PC-3 (cell line): Measurements from ENCODE around the gene RIPOR3. TPM values are rescaled to one million over a fixed set of nuclear protein-coding genes. Genes with fewer than 3 reads are reported as not detected.

Experiments
- ATAC-seq: fragments of 200-7000 bp; cut with Tn5 transposase; 2 replicates; pipeline ENCODE4 v1.9.1; 2020; ENCODE audit warnings: mild to moderate bottlenecking, moderate library complexity
- BruUV-seq: library from RNA; stranded (reverse); fragments of 400-500 nt; replicated peaks from 2 replicates; lab custom pipeline; 2021; lab: Mats Ljungman, UMichigan
- CTCF ChIA-PET: fragments of 300-600 bp; sonication (Branson Sonifier 250); formaldehyde crosslinking; loops from one replicate; lab custom pipeline; 2022; ENCODE audit warnings: antibody characterized with exemption; lab: Charles Lee
- POLR2A ChIA-PET: fragments of 300-600 bp; sonication (Branson Sonifier 250); formaldehyde crosslinking; loops from one replicate; lab custom pipeline; 2022; ENCODE audit warnings: antibody characterized with exemption; ENCODE audit not compliant: unreplicated experiment; lab: Charles Lee
- DNase-seq: peaks from one replicate; pipeline ENCODE4 v3.0.0-alpha.2; 2015
- H2AFZ ChIP-seq: fragments of 300-600 bp; sonication (generic); 2 replicates; pipeline ENCODE4 v1.6.0; 2016; ENCODE audit warnings: antibody characterized with exemption, low read length
- H3F3A ChIP-seq: fragments of 300-600 bp; sonication (generic); one replicate; pipeline ENCODE4 v1.6.0; 2017; ENCODE audit warnings: antibody characterized with exemption, low read length, control low read depth, mild to moderate bottlenecking; ENCODE audit not compliant: unreplicated experiment
- H3K27ac ChIP-seq: fragments of 300-600 bp; sonication (generic); 2 replicates; pipeline ENCODE4 v1.5.1; 2016; ENCODE audit warnings: mild to moderate bottlenecking, low read length
- H3K27me3 ChIP-seq: fragments of 300-600 bp; sonication (generic); 2 replicates; pipeline ENCODE4 v1.6.1; 2016; ENCODE audit warnings: low read length, mixed read lengths
- H3K36me3 ChIP-seq: fragments of 300-600 bp; sonication (generic); 2 replicates; pipeline ENCODE4 v1.6.1; 2016; ENCODE audit warnings: low read depth, mixed run types, low read length, mixed read lengths
- H3K4me1 ChIP-seq: fragments of 300-600 bp; sonication (generic); 2 replicates; pipeline ENCODE4 v1.5.1; 2016; ENCODE audit warnings: low read length; ENCODE audit not compliant: insufficient read depth
- H3K4me2 ChIP-seq: fragments of 300-600 bp; sonication (generic); 2 replicates; pipeline ENCODE4 v1.6.0; 2016; ENCODE audit warnings: low read length
- H3K4me3 ChIP-seq: fragments of 300-600 bp; sonication (generic); 2 replicates; pipeline ENCODE4 v1.5.1; 2016; ENCODE audit warnings: mild to moderate bottlenecking, low read length, mixed read lengths
- H3K79me2 ChIP-seq: fragments of 300-600 bp; sonication (generic); 2 replicates; pipeline ENCODE4 v1.6.1; 2017; ENCODE audit warnings: low read length, mixed read lengths
- H3K9ac ChIP-seq: fragments of 300-600 bp; sonication (generic); 2 replicates; pipeline ENCODE4 v1.6.0; 2016; ENCODE audit warnings: mild to moderate bottlenecking, low read length
- H3K9me2 ChIP-seq: fragments of 300-600 bp; sonication (generic); replicated peaks from 2 replicates; pipeline ENCODE4 v1.6.1; 2016; ENCODE audit warnings: mixed run types, low read length, mixed read lengths
- H3K9me3 ChIP-seq: fragments of 300-600 bp; sonication (generic); 2 replicates; pipeline ENCODE4 v1.6.1; 2016; ENCODE audit warnings: low read length, mixed read lengths
- H4K20me1 ChIP-seq: fragments of 300-600 bp; sonication (generic); 2 replicates; pipeline ENCODE4 v1.6.1; 2016; ENCODE audit warnings: low read length, mixed read lengths
- EZH2 ChIP-seq: fragments of 300-600 bp; sonication (generic); IDR thresholded peaks from one replicate; pipeline ENCODE4 v1.6.1; 2017; ENCODE audit warnings: antibody characterized with exemption, mild to moderate bottlenecking, low read length; ENCODE audit not compliant: unreplicated experiment
- EZH2phosphoT487 ChIP-seq: fragments of 300-600 bp; sonication (generic); IDR thresholded peaks from 2 replicates; pipeline ENCODE4 v1.6.1; 2018; ENCODE audit warnings: mild to moderate bottlenecking, antibody characterized with exemption, low read length, borderline replicate concordance
- intact Hi-C: fragments of 100-400 bp; cut with micrococcal nuclease; formaldehyde crosslinking; loops from 2 replicates; pipeline ENCODE4 v1.9.0; 2023
- total RNA-seq: library from RNA; depleted of rRNA; stranded (reverse); fragments of >200 nt; gene quantifications from 2 replicates; pipeline ENCODE4 v1.2.3, GENCODE V29; 2014
- TF ChIP-seq, protein P1 (sequence below): fragments of 300-600 bp; sonication (generic); conservative IDR thresholded peaks from 2 replicates; pipeline ENCODE4 v1.5.1; 2017; ENCODE audit warnings: antibody characterized with exemption, low read depth, mild to moderate bottlenecking, low read length

The RIPOR3 gene
- total RNA-seq, 1 experiment from 2014 or later, result 0.04 TPM

DNA sequence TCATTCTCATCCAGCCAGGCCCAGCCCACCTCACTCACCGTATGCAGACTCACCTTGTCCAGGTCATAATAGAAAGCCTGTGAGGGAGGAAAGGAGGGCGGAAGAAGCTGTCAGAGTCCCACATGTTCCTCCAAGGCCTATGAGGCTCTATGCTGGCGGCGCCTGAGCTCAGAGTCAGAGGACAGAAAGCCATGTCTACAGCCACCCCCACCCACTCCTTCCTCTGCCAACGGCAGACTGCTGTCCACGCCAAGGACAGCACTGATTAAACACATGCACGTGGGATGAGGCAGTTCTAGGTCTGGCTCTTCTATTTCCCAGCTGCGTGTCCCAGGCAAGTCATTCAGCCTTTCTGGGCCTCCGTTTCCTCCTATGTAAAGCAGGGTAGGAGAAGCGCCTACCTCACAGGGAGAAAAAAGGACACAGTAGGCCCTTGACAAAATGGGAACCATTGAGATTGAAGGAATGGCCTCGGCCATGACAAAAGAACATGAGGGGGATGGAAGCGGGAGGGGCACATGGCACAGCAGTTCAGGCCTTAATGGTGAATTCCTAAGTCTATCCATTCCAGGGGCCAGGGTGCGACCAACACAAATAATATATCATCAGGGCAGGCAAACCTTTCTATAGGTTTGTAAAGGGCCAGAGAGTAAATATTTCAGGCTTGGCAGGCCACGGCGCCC is 80.1 kb downstream of the RIPOR3 start:
- Histone ChIP-seq H2AFZ (no peak overlapping the region), H3F3A (no peaks in the 10 kb centered on the region), H3K4me3 (no peak overlapping the region), H3K79me2 (no peaks in the 10 kb centered on the region), H3K4me2 (no peak overlapping the region), H4K20me1 (no peaks in the 10 kb centered on the region), H3K4me1 (no peaks in the 10 kb centered on the region), H3K27ac (no peak overlapping the region), H3K9ac (no peak overlapping the region), H3K9me2 (no peaks in the 10 kb centered on the region), H3K36me3 (no peaks in the 10 kb centered on the region), H3K9me3 (no peaks in the 10 kb centered on the region), H3K27me3 (no peaks in the 10 kb centered on the region)
- TF ChIP-seq EZH2phosphoT487 (no peak), EZH2 (no peak)
- TF ChIP-seq, protein P1, sequence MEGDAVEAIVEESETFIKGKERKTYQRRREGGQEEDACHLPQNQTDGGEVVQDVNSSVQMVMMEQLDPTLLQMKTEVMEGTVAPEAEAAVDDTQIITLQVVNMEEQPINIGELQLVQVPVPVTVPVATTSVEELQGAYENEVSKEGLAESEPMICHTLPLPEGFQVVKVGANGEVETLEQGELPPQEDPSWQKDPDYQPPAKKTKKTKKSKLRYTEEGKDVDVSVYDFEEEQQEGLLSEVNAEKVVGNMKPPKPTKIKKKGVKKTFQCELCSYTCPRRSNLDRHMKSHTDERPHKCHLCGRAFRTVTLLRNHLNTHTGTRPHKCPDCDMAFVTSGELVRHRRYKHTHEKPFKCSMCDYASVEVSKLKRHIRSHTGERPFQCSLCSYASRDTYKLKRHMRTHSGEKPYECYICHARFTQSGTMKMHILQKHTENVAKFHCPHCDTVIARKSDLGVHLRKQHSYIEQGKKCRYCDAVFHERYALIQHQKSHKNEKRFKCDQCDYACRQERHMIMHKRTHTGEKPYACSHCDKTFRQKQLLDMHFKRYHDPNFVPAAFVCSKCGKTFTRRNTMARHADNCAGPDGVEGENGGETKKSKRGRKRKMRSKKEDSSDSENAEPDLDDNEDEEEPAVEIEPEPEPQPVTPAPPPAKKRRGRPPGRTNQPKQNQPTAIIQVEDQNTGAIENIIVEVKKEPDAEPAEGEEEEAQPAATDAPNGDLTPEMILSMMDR, result no peak
- ATAC-seq (no peak), DNase-seq (no peak)
- BruUV-seq, result no TSS peak
- intact Hi-C loops, result no loop called here
- POLR2A ChIA-PET, result no interaction called here
- CTCF ChIA-PET, result interaction anchor here (0.9 to 1.1 kb wide), 2 partner anchors 14 to 138 kb away, joined by 5 to 6 read pairs; no protein-coding TSS in a partner anchor

DNA sequence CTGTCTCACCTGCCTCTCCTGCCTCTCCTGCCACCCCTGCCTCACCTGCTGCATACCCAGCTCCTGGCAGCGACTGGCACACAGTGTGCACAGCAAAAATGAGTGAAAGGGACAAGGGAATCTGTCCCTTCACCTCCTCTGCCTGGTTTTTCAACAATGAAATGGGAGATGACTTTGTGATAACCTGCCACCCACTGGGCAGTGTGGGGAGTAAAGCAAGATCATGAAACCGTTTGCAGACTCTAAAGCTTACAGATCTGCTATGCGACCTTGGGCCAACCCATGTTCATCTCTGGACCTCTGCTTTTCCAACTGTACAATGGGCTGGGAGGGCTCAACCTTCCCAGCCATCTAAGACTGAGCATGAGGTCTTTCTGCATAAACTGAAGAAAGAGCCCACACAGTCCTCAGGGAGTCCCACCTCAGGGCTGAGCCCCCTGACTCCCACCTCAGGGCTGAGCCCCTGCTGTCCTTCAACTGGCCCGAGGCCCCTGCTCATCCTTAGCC is 81.1 kb downstream of the RIPOR3 start:
- no peaks in the 10 kb centered on the region for H4K20me1 ChIP-seq
- no peak overlapping the region for H2AFZ ChIP-seq
- H3K36me3 ChIP-seq, result no peaks in the 10 kb centered on the region
- no peak overlapping the region for H3K4me2 ChIP-seq
- peak; percentile 78; the same call in 1 of the 2 replicates for ATAC-seq
- H3K79me2 ChIP-seq, result no peaks in the 10 kb centered on the region
- no peak overlapping the region for H3K4me3 ChIP-seq
- no peaks in the 10 kb centered on the region for H3F3A ChIP-seq
- no peaks in the 10 kb centered on the region for H3K27me3 ChIP-seq
- no peaks in the 10 kb centered on the region for H3K9me2 ChIP-seq
- intact Hi-C loops, result no loop called here
- TF ChIP-seq, protein P1, result peak; percentile 46
- TF ChIP-seq EZH2phosphoT487, result no peak
- TF ChIP-seq EZH2, result no peak
- POLR2A ChIA-PET, result no interaction called here
- H3K4me1 ChIP-seq, result no peaks in the 10 kb centered on the region
- no peaks in the 10 kb centered on the region for H3K9me3 ChIP-seq
- DNase-seq, result peak; percentile 48
- BruUV-seq, result no TSS peak
- no peak overlapping the region for H3K9ac ChIP-seq
- H3K27ac ChIP-seq, result no peak overlapping the region
- CTCF ChIA-PET, result interaction anchor here (0.6 to 1.1 kb wide), 3 partner anchors 11 to 139 kb away, joined by 3 to 6 read pairs (median 5); no protein-coding TSS in a partner anchor

DNA sequence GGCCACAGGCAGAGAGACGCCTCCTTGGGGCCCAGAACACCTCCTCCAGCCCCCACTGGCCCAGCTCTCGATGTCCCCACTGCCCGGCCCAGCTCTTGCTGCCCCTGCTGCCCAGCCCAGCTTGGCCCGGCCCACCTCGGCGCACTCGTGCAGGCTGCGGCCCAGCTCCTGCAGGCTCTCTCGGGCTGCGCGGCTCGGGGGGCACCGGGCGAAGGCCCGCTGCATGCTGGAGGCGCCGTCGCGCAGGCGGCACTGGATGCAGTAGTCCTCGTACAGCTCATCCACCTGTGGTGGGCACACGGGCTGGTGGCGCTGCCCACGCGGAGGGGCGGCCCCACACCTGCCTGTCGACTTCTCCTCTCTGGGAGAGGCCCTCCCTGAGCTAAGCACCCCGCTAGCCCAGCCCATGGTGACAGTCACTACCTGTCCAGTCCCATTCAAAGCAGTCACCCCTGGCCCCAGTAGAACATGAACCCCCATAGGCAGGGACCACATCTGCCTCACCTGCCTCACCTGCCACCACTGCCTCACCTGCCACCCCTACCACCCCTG is 81.8 kb downstream of the RIPOR3 start:
- Histone ChIP-seq H3K9ac (no peak overlapping the region), H3K27ac (no peak overlapping the region), H3K4me1 (no peaks in the 10 kb centered on the region), H3F3A (no peaks in the 10 kb centered on the region), H3K9me3 (no peaks in the 10 kb centered on the region), H4K20me1 (no peaks in the 10 kb centered on the region), H2AFZ (no peak overlapping the region), H3K4me2 (no peak overlapping the region), H3K4me3 (no peak overlapping the region), H3K9me2 (no peaks in the 10 kb centered on the region), H3K79me2 (no peaks in the 10 kb centered on the region), H3K27me3 (no peaks in the 10 kb centered on the region), H3K36me3 (no peaks in the 10 kb centered on the region)
- DNase-seq (no peak), ATAC-seq (no peak)
- intact Hi-C loops, result no loop called here
- no peak for TF ChIP-seq EZH2
- TF ChIP-seq, protein P1, result no peak
- TF ChIP-seq EZH2phosphoT487, result no peak
- ChIA-PET POLR2A (no interaction called here), CTCF (no interaction called here)
- BruUV-seq, result no TSS peak
